Neutrophil (primary cell): Measurements from ENCODE around the gene PTPRQ.

Experiments used
- H3K27ac ChIP-seq: fragments of 200-600 bp; sonication (generic); 2 replicates; pipeline ENCODE4 v1.5.1; 2016; ENCODE audit warnings: mild to moderate bottlenecking, moderate library complexity
- H3K27me3 ChIP-seq: fragments of 200-600 bp; sonication (generic); 2 replicates; pipeline ENCODE4 v1.6.0; 2016; ENCODE audit warnings: mild to moderate bottlenecking
- H3K36me3 ChIP-seq: fragments of 200-600 bp; sonication (generic); 2 replicates; pipeline ENCODE4 v1.5.1; 2017
- H3K4me1 ChIP-seq, 2 experiments: fragments of 200-600 bp in 1 of 2; sonication (generic) in 1 of 2; 1 replicate in 1 of 2; 2 replicates in 1 of 2; pipeline versions ENCODE4 v1.5.1 to v1.6.1; 2013 to 2016; ENCODE audit warnings: low read depth in 1 of 2, low read length in 1 of 2, mild to moderate bottlenecking in 1 of 2, moderate library complexity in 1 of 2; ENCODE audit not compliant: control insufficient read depth in 1 of 2, insufficient read depth in 1 of 2
- H3K4me3 ChIP-seq, 2 experiments: fragments of 200-600 bp in 1 of 2; sonication (generic) in 1 of 2; 1 replicate in 1 of 2; 2 replicates in 1 of 2; pipeline ENCODE4 v1.5.1; 2013 to 2016; ENCODE audit warnings: low read depth in 1 of 2, low read length in 1 of 2, mild to moderate bottlenecking in 1 of 2, moderate library complexity in 1 of 2
- H3K9me3 ChIP-seq: fragments of 200-600 bp; sonication (generic); 2 replicates; pipeline ENCODE4 v1.5.1; 2016
- TF ChIP-seq, protein P1 (sequence below): fragments of 200-600 bp; sonication (generic); IDR thresholded peaks from 2 replicates; pipeline ENCODE4 v1.5.1; 2016; ENCODE audit warnings: antibody characterized with exemption

Gene PTPRQ

DNA sequence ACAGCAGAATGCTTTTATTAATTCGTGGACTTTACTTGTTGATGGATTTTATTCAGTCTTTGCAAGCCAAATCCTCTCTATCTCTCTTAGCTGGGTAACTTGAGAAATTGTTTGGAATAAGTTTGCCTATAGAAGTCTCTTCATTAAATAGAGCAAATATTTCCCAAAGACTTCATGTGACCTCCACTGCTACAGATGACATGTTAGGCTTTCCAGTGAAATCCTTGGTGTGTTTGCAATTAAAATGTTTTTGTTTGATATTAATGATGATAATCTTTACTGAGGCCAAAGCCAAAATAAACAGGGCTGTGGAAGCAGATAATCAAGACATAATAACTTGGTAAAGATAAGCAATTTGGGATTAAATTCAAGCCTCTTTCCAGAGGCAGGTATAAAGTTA is 267.8 kb downstream of the PTPRQ start:
- no peak overlapping the region for H3K4me3 ChIP-seq
- peaks cover 0 to 6% of the 10 kb centered on the region in 2 experiments for H3K4me1 ChIP-seq
- no peak overlapping the region for H3K27ac ChIP-seq
- H3K9me3 ChIP-seq = no peaks in the 10 kb centered on the region
- TF ChIP-seq, protein P1, sequence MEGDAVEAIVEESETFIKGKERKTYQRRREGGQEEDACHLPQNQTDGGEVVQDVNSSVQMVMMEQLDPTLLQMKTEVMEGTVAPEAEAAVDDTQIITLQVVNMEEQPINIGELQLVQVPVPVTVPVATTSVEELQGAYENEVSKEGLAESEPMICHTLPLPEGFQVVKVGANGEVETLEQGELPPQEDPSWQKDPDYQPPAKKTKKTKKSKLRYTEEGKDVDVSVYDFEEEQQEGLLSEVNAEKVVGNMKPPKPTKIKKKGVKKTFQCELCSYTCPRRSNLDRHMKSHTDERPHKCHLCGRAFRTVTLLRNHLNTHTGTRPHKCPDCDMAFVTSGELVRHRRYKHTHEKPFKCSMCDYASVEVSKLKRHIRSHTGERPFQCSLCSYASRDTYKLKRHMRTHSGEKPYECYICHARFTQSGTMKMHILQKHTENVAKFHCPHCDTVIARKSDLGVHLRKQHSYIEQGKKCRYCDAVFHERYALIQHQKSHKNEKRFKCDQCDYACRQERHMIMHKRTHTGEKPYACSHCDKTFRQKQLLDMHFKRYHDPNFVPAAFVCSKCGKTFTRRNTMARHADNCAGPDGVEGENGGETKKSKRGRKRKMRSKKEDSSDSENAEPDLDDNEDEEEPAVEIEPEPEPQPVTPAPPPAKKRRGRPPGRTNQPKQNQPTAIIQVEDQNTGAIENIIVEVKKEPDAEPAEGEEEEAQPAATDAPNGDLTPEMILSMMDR = no peak
- peaks cover 100% of the 10 kb centered on the region for H3K27me3 ChIP-seq
- H3K36me3 ChIP-seq = no peaks in the 10 kb centered on the region

DNA sequence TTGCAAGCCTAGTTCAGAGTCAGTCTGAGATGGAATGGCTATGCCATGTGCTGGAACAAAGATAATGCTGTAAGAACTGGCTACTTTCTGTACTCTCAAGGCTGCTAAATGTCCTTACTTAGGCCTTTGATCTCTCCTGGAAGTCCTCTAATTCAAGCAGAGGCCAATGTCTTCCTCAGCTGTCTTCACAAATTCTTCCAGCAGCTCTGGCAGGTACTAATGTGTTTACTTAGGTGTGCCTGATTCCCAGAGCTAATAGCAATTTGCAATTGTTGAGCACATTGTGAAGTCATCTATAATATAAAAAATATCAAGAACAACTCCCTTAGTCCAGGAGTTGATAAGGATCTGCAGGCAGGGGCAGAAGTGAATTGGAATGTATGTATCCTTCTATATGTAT is 268.8 kb downstream of the PTPRQ start:
- no peaks in the 10 kb centered on the region for H3K9me3 ChIP-seq
- H3K4me3 ChIP-seq = no peak overlapping the region
- H3K27ac ChIP-seq = no peak overlapping the region
- H3K36me3 ChIP-seq = no peaks in the 10 kb centered on the region
- TF ChIP-seq, protein P1 = no peak
- peaks cover 0 to 6% of the 10 kb centered on the region in 2 experiments for H3K4me1 ChIP-seq
- H3K27me3 ChIP-seq = peaks cover 100% of the 10 kb centered on the region

DNA sequence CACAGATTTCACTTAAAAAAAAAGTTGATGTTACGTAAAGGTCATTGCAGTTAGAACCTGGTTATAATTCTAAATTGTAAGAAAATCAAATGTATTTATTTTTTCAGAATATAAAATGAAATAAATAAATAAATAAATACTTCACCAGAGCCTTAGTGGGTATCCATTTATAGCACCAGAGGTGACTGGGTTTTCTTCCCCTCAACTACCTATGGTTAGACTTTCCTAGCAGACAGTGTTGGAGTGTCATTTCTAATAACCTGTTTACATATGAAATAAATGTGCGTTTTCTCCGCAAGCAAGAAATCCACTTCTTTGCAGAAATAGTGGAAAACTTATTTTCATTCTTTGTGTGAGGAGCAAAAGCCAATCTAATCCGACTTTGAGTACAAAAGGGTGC is 269.4 kb downstream of the PTPRQ start:
- no peaks in the 10 kb centered on the region for H3K9me3 ChIP-seq
- no peak overlapping the region for H3K27ac ChIP-seq
- H3K4me1 ChIP-seq = peaks cover 0 to 5% of the 10 kb centered on the region in 2 experiments
- TF ChIP-seq, protein P1 = no peak
- no peaks in the 10 kb centered on the region for H3K36me3 ChIP-seq
- no peak overlapping the region for H3K4me3 ChIP-seq
- peaks cover 100% of the 10 kb centered on the region for H3K27me3 ChIP-seq

DNA sequence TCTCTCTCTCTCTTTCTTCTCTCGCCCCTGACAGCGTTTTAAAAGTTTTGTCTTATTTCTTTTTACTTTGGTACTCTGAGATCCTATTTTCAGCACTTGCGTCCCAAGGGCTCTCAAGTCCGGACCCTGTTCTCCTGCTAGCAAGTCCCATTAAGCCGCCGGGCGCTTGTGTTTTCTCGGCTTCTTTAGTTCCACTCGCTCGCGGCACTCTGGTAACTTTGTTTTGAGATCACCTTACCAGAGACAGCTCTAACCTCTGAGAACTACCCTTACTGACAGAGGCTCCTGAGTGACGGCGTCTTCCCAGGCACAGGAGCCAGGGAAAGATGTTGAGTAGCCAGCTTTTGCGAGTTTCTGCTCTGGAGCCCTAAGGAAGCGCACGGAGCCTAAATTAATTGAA is 270.0 kb downstream of the PTPRQ start:
- Histone ChIP-seq H3K4me3 (no peak overlapping the region), H3K27me3 (peaks cover 100% of the 10 kb centered on the region), H3K4me1 (no peaks in the 10 kb centered on the region), H3K27ac (no peak overlapping the region), H3K36me3 (no peaks in the 10 kb centered on the region), H3K9me3 (no peaks in the 10 kb centered on the region)
- TF ChIP-seq, protein P1 = no peak

DNA sequence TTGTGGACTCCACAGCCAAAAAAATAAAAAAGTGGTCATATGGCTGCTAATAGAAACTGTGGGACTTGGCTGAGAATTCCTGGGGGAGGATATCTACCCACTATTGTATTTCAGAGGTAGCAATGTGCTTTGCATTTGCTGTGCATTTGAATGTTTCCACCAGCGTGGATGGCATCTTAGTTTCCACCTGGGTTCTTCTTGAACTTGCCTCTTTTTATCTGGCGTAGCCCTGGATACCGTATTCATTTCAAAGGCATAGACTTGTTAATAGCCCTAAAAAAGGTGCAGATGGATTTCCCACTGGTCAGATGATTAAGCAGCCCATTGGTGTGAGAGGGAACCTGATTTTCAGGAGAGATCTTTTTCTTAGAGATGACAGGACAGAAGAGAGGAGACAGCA is 270.8 kb downstream of the PTPRQ start:
- H3K9me3 ChIP-seq = no peaks in the 10 kb centered on the region
- peaks cover 98% of the 10 kb centered on the region for H3K27me3 ChIP-seq
- TF ChIP-seq, protein P1 = no peak
- H3K36me3 ChIP-seq = no peaks in the 10 kb centered on the region
- no peak overlapping the region for H3K4me3 ChIP-seq
- H3K27ac ChIP-seq = no peak overlapping the region
- H3K4me1 ChIP-seq = no peaks in the 10 kb centered on the region

DNA sequence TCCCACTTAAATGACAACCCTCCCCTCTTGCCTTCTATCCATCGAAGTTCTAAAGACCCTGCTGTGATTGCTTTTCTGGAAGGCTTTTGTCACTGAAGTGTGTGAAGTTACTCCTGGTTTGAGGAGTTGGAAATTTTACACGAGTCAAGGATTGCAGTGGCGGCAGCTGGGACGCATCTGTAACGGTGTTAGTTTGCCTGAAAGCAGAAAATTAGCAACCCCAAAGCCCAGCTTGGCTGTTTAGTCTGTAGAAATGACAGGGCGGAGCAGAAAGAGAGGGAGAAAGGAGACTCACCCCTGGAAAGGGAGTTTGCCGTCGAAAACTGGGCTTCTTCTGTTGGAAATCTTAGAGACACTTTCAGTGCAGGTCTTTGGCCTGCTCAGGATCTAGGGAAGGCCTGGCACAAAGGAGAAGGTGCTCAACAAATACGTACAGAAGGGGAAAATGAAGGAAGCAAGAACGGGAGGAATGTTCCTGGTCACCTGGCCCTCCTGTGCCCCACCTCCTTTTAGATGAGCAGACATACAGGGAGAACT is 271.7 kb downstream of the PTPRQ start:
- Histone ChIP-seq H3K36me3 (no peaks in the 10 kb centered on the region), H3K9me3 (no peaks in the 10 kb centered on the region), H3K4me1 (no peaks in the 10 kb centered on the region), H3K4me3 (no peak overlapping the region), H3K27ac (no peak overlapping the region), H3K27me3 (peaks cover 97% of the 10 kb centered on the region)
- TF ChIP-seq, protein P1 = no peak
